H1 (cell line): Measurements from ENCODE around the gene EHD2. TPM values are rescaled to one million over a fixed set of nuclear protein-coding genes. Genes with fewer than 3 reads are reported as not detected.

Experiments used
- CTCF ChIA-PET: fragments of 300-600 bp; sonication (Branson Sonifier 250); formaldehyde crosslinking; loops from one replicate; lab custom pipeline; 2021; ENCODE audit not compliant: partially characterized antibody; lab: Charles Lee
- POLR2A ChIA-PET: fragments of 300-600 bp; sonication (Branson Sonifier 250); formaldehyde crosslinking; loops from one replicate; lab custom pipeline; 2021; ENCODE audit warnings: inconsistent platforms; ENCODE audit not compliant: partially characterized antibody; lab: Charles Lee
- DNase-seq, 2 experiments: peaks; one replicate each; pipeline versions ENCODE4 v3.0.0 to v3.0.0-alpha.2; 2010 to 2022; ENCODE audit warnings: low spot score in 2 of 2, low read depth in 1 of 2, mixed read lengths in 1 of 2
- FAIRE-seq: peaks from 2 replicates; lab custom pipeline; 2011; peaks lifted over from hg19 to GRCh38; lab: Jason Lieb, UNC
- H2AFZ ChIP-seq: 2 replicates; pipeline ENCODE4 v1.8.1; 2012; ENCODE audit warnings: low read length, inconsistent platforms
- H2AK5ac ChIP-seq: 2 replicates; pipeline ENCODE4 v1.6.1; 2013; ENCODE audit warnings: low read depth, low read length
- H2BK120ac ChIP-seq: replicated peaks from 2 replicates; pipeline ENCODE3; 2013; ENCODE audit warnings: low read depth, low read length, inconsistent platforms
- H2BK12ac ChIP-seq: 2 replicates; pipeline ENCODE4 v1.6.1; 2013; ENCODE audit warnings: low read depth, low read length
- H2BK15ac ChIP-seq: 2 replicates; pipeline ENCODE4 v1.6.1; 2013; ENCODE audit warnings: low read length
- H2BK20ac ChIP-seq: 2 replicates; pipeline ENCODE4 v1.6.1; 2013; ENCODE audit warnings: low read length
- H2BK5ac ChIP-seq: 2 replicates; pipeline ENCODE4 v1.6.1; 2013; ENCODE audit warnings: low read depth, low read length
- H3K14ac ChIP-seq: 2 replicates; pipeline ENCODE4 v1.6.1; 2013; ENCODE audit warnings: inconsistent platforms; ENCODE audit not compliant: insufficient read length
- H3K18ac ChIP-seq: 2 replicates; pipeline ENCODE4 v1.6.1; 2013; ENCODE audit warnings: low read length; ENCODE audit errors: extremely low read depth
- H3K23ac ChIP-seq: 2 replicates; pipeline ENCODE4 v1.6.1; 2013; ENCODE audit warnings: inconsistent platforms; ENCODE audit not compliant: insufficient read length
- H3K23me2 ChIP-seq: 2 replicates; pipeline ENCODE4 v1.6.1; 2013; ENCODE audit warnings: low read depth, low read length
- H3K27ac ChIP-seq: 2 replicates; pipeline ENCODE4 v1.6.1; 2011; ENCODE audit warnings: low read depth, low read length, inconsistent platforms
- H3K27me3 ChIP-seq, 4 experiments: replicated peaks in 1 of 4; 1 replicate in 1 of 4; 2 replicates in 3 of 4; pipeline versions ENCODE4 v1.6.1 to v1.8.1; 2011 to 2013; ENCODE audit warnings: low read length in 3 of 4, mild to moderate bottlenecking in 3 of 4, inconsistent platforms in 2 of 4, mixed read lengths in 2 of 4, moderate library complexity in 1 of 4; ENCODE audit not compliant: control insufficient read depth in 3 of 4, insufficient read depth in 3 of 4; ENCODE audit errors: extremely low read depth in 1 of 4
- H3K36me3 ChIP-seq, 4 experiments: 2 replicates each; pipeline versions ENCODE4 v1.6.1 to v1.8.1; 2011 to 2013; ENCODE audit warnings: mild to moderate bottlenecking in 4 of 4, low read length in 3 of 4, moderate library complexity in 2 of 4, control low read depth in 1 of 4, inconsistent platforms in 1 of 4; ENCODE audit not compliant: insufficient read depth in 4 of 4, control insufficient read depth in 2 of 4
- H3K4ac ChIP-seq: replicated peaks from 2 replicates; pipeline ENCODE3; 2013; ENCODE audit warnings: low read length, low read depth, mixed read lengths, inconsistent platforms; ENCODE audit not compliant: insufficient read length
- H3K4me1 ChIP-seq, 4 experiments: replicated peaks in 1 of 4; 1 replicate in 1 of 4; 2 replicates in 3 of 4; pipeline versions ENCODE4 v1.6.1 to v1.8.1; 2011 to 2013; ENCODE audit warnings: low read length in 3 of 4, inconsistent platforms in 2 of 4, mixed read lengths in 1 of 4; ENCODE audit not compliant: insufficient read depth in 4 of 4, control insufficient read depth in 3 of 4
- H3K4me2 ChIP-seq, 2 experiments: 2 replicates each; pipeline versions ENCODE4 v1.6.1 to v1.8.1; 2011 to 2013; ENCODE audit warnings: low read depth in 2 of 2, low read length in 2 of 2, control low read depth in 1 of 2, inconsistent platforms in 1 of 2, mild to moderate bottlenecking in 1 of 2; ENCODE audit not compliant: insufficient read depth in 1 of 2
- H3K4me3 ChIP-seq, 4 experiments: fragments of 200-600, 300-600 bp in 1 of 4; sonication (generic), shearing (Covaris generic), sonication (Bioruptor Twin) in 1 of 4; 2 replicates each; pipeline versions ENCODE4 v1.5.1 to v1.8.1; 2011 to 2016; ENCODE audit warnings: low read length in 4 of 4, low read depth in 3 of 4, control low read depth in 2 of 4, inconsistent platforms in 2 of 4, mild to moderate bottlenecking in 2 of 4, mixed read lengths in 1 of 4, moderate library complexity in 1 of 4; ENCODE audit not compliant: insufficient read depth in 2 of 4; ENCODE audit errors: extremely low read depth in 1 of 4
- H3K56ac ChIP-seq: replicated peaks from 2 replicates; pipeline ENCODE3; 2013; ENCODE audit warnings: low read depth, mild to moderate bottlenecking, mixed read lengths, low read length, inconsistent platforms; ENCODE audit not compliant: insufficient read length
- H3K79me1 ChIP-seq: 2 replicates; pipeline ENCODE4 v1.6.1; 2013; ENCODE audit warnings: low read depth, low read length, control low read depth
- H3K79me2 ChIP-seq, 2 experiments: 2 replicates each; pipeline versions ENCODE4 v1.6.1 to v1.8.1; 2012 to 2013; ENCODE audit warnings: low read length in 2 of 2, mild to moderate bottlenecking in 2 of 2, inconsistent platforms in 1 of 2; ENCODE audit not compliant: insufficient read depth in 2 of 2, control insufficient read depth in 1 of 2
- H3K9ac ChIP-seq, 4 experiments: replicated peaks in 1 of 4; 1 replicate in 1 of 4; 2 replicates in 3 of 4; pipeline versions ENCODE4 v1.6.1 to v1.8.1; 2011 to 2013; ENCODE audit warnings: low read depth in 3 of 4, low read length in 3 of 4, control low read depth in 2 of 4, mild to moderate bottlenecking in 2 of 4, moderate library complexity in 2 of 4, inconsistent platforms in 1 of 4; ENCODE audit errors: extremely low read depth in 1 of 4
- H3K9me3 ChIP-seq, 2 experiments: 2 replicates each; pipeline versions ENCODE4 v1.6.1 to v1.8.1; 2012 to 2013; ENCODE audit warnings: mild to moderate bottlenecking in 2 of 2, moderate library complexity in 2 of 2, control low read depth in 1 of 2, inconsistent platforms in 1 of 2, low read depth in 1 of 2, low read length in 1 of 2, mixed read lengths in 1 of 2; ENCODE audit not compliant: insufficient read depth in 2 of 2
- H4K20me1 ChIP-seq, 2 experiments: replicated peaks in 1 of 2; 2 replicates each; pipeline versions ENCODE3 to v1.8.1; 2011 to 2013; ENCODE audit warnings: inconsistent platforms in 2 of 2, low read length in 2 of 2, mild to moderate bottlenecking in 1 of 2; ENCODE audit not compliant: insufficient read depth in 2 of 2, control insufficient read depth in 1 of 2
- H4K5ac ChIP-seq: 2 replicates; pipeline ENCODE4 v1.6.1; 2013; ENCODE audit warnings: low read length, low read depth, mixed read lengths, inconsistent platforms; ENCODE audit not compliant: insufficient read length
- H4K8ac ChIP-seq: 2 replicates; pipeline ENCODE4 v1.8.0; 2013; ENCODE audit warnings: mild to moderate bottlenecking, moderate library complexity, low read length, inconsistent platforms; ENCODE audit not compliant: insufficient read depth; ENCODE audit errors: extremely low read depth
- H4K91ac ChIP-seq: replicated peaks from 2 replicates; pipeline ENCODE3; 2013; ENCODE audit warnings: low read length, mixed read lengths, inconsistent platforms; ENCODE audit not compliant: insufficient read length
- BCL11A ChIP-seq, 2 experiments: IDR thresholded peaks; one replicate each; pipeline ENCODE4 v1.6.1; 2011; ENCODE audit warnings: low read depth in 2 of 2, low read length in 2 of 2, mild to moderate bottlenecking in 2 of 2
- CBX8 ChIP-seq: fragments of 300-800, 300-1000 bp; sonication (generic); IDR thresholded peaks from 2 replicates; pipeline ENCODE4 v1.7.1; 2016; ENCODE audit warnings: low read depth, low read length, borderline replicate concordance
- CEBPB ChIP-seq: IDR thresholded peaks from 2 replicates; pipeline ENCODE4 v1.6.1; 2012; ENCODE audit warnings: low read depth, low read length
- CTBP2 ChIP-seq: IDR thresholded peaks from 2 replicates; pipeline ENCODE4 v1.7.0; 2011; ENCODE audit warnings: borderline replicate concordance, mild to moderate bottlenecking, moderate library complexity, mixed read lengths, low read length; ENCODE audit not compliant: insufficient read depth, insufficient read length
- HDAC6 ChIP-seq: IDR thresholded peaks from one replicate; pipeline ENCODE4 v1.7.1; 2012; ENCODE audit warnings: low read depth, mild to moderate bottlenecking, inconsistent platforms, low read length, moderate library complexity
- JUND ChIP-seq: IDR thresholded peaks from 2 replicates; pipeline ENCODE4 v1.6.1; 2011; ENCODE audit warnings: mild to moderate bottlenecking, improper control_type of control experiment, low read length
- KDM5A ChIP-seq: fragments of 200-600 bp; IDR thresholded peaks from 2 replicates; pipeline ENCODE4 v1.7.1; 2012; ENCODE audit warnings: mild to moderate bottlenecking, low read length, inconsistent platforms, mixed read lengths
- MAFK ChIP-seq: IDR thresholded peaks from 2 replicates; pipeline ENCODE4 v1.6.1; 2012; ENCODE audit warnings: low read depth, mild to moderate bottlenecking, improper control_type of control experiment, low read length
- PHF8 ChIP-seq: fragments of 200-600 bp; sonication (generic); conservative IDR thresholded peaks from 2 replicates; pipeline ENCODE4 v1.7.1; 2012; ENCODE audit warnings: low read depth, mild to moderate bottlenecking, inconsistent platforms, low read length, moderate library complexity
- POLR2AphosphoS5 ChIP-seq: IDR thresholded peaks from 2 replicates; pipeline ENCODE4 v1.6.1; 2011; ENCODE audit warnings: low read depth, low read length
- RNF2 ChIP-seq: fragments of 200-900, 300-1000 bp; sonication (generic); IDR thresholded peaks from 2 replicates; pipeline ENCODE4 v1.7.1; 2016; ENCODE audit warnings: borderline replicate concordance, low read depth, mild to moderate bottlenecking, antibody characterized with exemption, low read length; ENCODE audit not compliant: poor library complexity, severe bottlenecking; ENCODE audit errors: missing control alignments
- RXRA ChIP-seq: IDR thresholded peaks from 2 replicates; pipeline ENCODE4 v1.6.1; 2011; ENCODE audit warnings: low read depth, mild to moderate bottlenecking, low read length, moderate library complexity; ENCODE audit not compliant: insufficient read depth
- SP4 ChIP-seq: IDR thresholded peaks from 2 replicates; pipeline ENCODE4 v1.6.1; 2012; ENCODE audit warnings: low read length, inconsistent platforms
- TEAD4 ChIP-seq: IDR thresholded peaks from 2 replicates; pipeline ENCODE4 v1.6.1; 2012; ENCODE audit warnings: low read depth, low read length, inconsistent platforms, mixed read lengths
- ZNF274 ChIP-seq: IDR thresholded peaks from 2 replicates; pipeline ENCODE4 v1.7.0; 2012; ENCODE audit warnings: low read length, borderline replicate concordance; ENCODE audit errors: extremely low read depth
- WGBS, 2 experiments: shearing (Covaris generic) in 1 of 2; methylation state at CpG; one replicate each; pipeline versions ENCODE4 v1.1.6 to v1.1.7; 2013 to 2015; ENCODE audit warnings: low lambda C conversion rate in 2 of 2, mixed read lengths in 2 of 2, inconsistent platforms in 1 of 2, low coverage in 1 of 2, missing lambda C conversion rate in 1 of 2; ENCODE audit not compliant: insufficient replicate concordance in 2 of 2, insufficient coverage in 1 of 2, insufficient read length in 1 of 2; ENCODE audit errors: extremely low coverage in 1 of 2, missing lambda C conversion rate in 1 of 2; 5-methylcytosine and 5-hydroxymethylcytosine counted together
- polyA plus RNA-seq, 7 experiments: library from polyadenylated mRNA; depleted of rRNA in 3 of 7; stranded (reverse) in 5 of 7; unstranded in 2 of 7; fragments of >200 nt in 5 of 7; fragments of 200-250 nt in 2 of 7; gene quantifications; 1 replicate in 5 of 7; 2 replicates in 1 of 7; 4 replicates in 1 of 7; pipeline versions ENCODE4 v1.2.1 to v1.2.3, GENCODE V29; 2011 to 2013; ENCODE audit warnings: missing spikeins in 2 of 7, mixed read lengths in 2 of 7
- total RNA-seq: library from RNA; stranded (reverse); fragmentation: NEBNext Ultra II Directional; extraction: Animal tissue kit (Norgen Biotek cat#: 25700); gene quantifications from 2 replicates; pipeline ENCODE4 v1.2.1, GENCODE V29; 2021

EHD2 gene
- total and polyA plus RNA-seq, 2 of the 8 experiments (the other 6 are each of a cell fraction or from before 2014, with no cell fraction given), result 4.5 to 14.3 TPM

DNA sequence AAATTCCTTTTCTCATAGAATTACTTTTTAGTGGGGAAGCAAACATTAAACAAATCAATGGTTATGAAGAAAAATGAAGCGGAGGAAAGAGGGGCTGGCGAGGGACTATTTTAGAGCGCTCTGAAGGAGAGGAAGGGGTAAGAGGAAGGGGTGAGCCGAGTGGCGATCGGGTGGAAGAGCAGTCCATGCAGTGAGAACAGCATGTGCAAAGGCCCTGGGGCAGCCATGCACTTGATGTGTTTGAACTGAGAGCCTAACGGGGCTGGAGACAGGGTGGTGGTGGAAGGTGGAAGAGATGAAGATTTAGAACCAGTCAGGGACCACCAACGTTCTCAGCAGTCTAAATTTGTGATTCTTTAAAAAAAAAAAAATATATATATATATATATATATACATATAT lies 17.7 kb downstream of the EHD2 start:
- no peak overlapping the region for H2BK15ac ChIP-seq
- H3K27ac ChIP-seq, result no peak overlapping the region
- no peaks in the 10 kb centered on the region; the same call in 1 of the 2 replicates for H3K79me1 ChIP-seq
- ChIA-PET CTCF (interaction anchor here (15.9 kb wide), 1 partner anchor 16 kb away, joined by 143 read pairs; the partner anchor contains the start of gene EHD2), POLR2A (interaction anchor here (2.1 to 2.3 kb wide), 2 partner anchors 20 to 25 kb away, joined by 5 to 6 read pairs; no protein-coding TSS in a partner anchor)
- H3K27me3 ChIP-seq, result no peaks in the 10 kb centered on the region
- H3K18ac ChIP-seq, result no peak overlapping the region
- H3K36me3 ChIP-seq, result no peaks in the 10 kb centered on the region
- no peaks in the 10 kb centered on the region for H4K20me1 ChIP-seq
- H3K79me2 ChIP-seq, result no peaks in the 10 kb centered on the region
- no peak overlapping the region for H4K8ac ChIP-seq
- H3K9me3 ChIP-seq, result no peaks in the 10 kb centered on the region
- no peak overlapping the region for H3K4ac ChIP-seq
- H2BK5ac ChIP-seq, result no peak overlapping the region
- no peak overlapping the region for H2AK5ac ChIP-seq
- H2BK12ac ChIP-seq, result no peak overlapping the region
- no peak for FAIRE-seq
- peaks cover 0 to 9% (median 5%) of the 10 kb centered on the region in 4 experiments; a peak in 2 of 7 replicates for H3K4me1 ChIP-seq
- peaks cover 5% of the 10 kb centered on the region; the same call in 1 of the 2 replicates for H3K23me2 ChIP-seq
- no peak overlapping the region for H4K91ac ChIP-seq
- H3K4me2 ChIP-seq, result no peak overlapping the region
- 92% methylated on average over 8 of the region's 8 CpGs; no CpG with 5 or more reads in 1 of the 2 experiments for WGBS, 2 experiments
- no peak overlapping the region for H3K14ac ChIP-seq
- no peak overlapping the region for H3K4me3 ChIP-seq
- DNase-seq, result no peak
- no peak overlapping the region for H4K5ac ChIP-seq
- no peak overlapping the region for H2BK120ac ChIP-seq
- H2BK20ac ChIP-seq, result no peak overlapping the region
- no peak overlapping the region for H3K9ac ChIP-seq
- H3K23ac ChIP-seq, result no peak overlapping the region
- H3K56ac ChIP-seq, result no peak overlapping the region
- no peak overlapping the region for H2AFZ ChIP-seq
- no peak for TF ChIP-seq PHF8
- no peak for TF ChIP-seq BCL11A (IDR thresholded peaks at IDR 0.05; ENCODE audit: low read depth in 2 of 2, low read length in 2 of 2)
- TF ChIP-seq CTBP2, result no peak
- no peak for TF ChIP-seq CBX8
- no peak for TF ChIP-seq TEAD4
- no peak for TF ChIP-seq RXRA
- no peak for TF ChIP-seq JUND
- TF ChIP-seq POLR2AphosphoS5, result no peak
- TF ChIP-seq RNF2, result no peak
- TF ChIP-seq KDM5A, result no peak
- no peak for TF ChIP-seq HDAC6
- TF ChIP-seq SP4, result no peak
- no peak for TF ChIP-seq CEBPB
- no peak for TF ChIP-seq MAFK
- TF ChIP-seq ZNF274, result no peak
